Stimulated activated CD8-positive, alpha-beta memory T cell treated with anti-CD3 and anti-CD28 coated beads, Interleukin-2, amount 100 ng/mL, for 48 hours (primary cell): ENCODE results near the gene ABHD17B.
A peak's percentile ranks its signal among the peaks of the same experiment; 100 is the strongest.
"Not testable (repeated sequence)": the region's sequence is repeated elsewhere in the genome, so short reads cannot be mapped to it uniquely, and the experiment has no call there.

Experiments
- DNase-seq, 2 donors: peaks; one replicate each; pipeline ENCODE4 v3.0.0-alpha.2; 2020; ENCODE audit warnings: low read depth in 2 of 2

Gene ABHD17B

GRCh38 chr9:71916834-71917534 is 6.0 kb upstream of the ABHD17B start:
- no peak for DNase-seq

- no peak for DNase-seq
Observed at GRCh38 chr9:71915495-71915894, 4.5 kb upstream of the ABHD17B start.

- DNase-seq: no peak
Observed at GRCh38 chr9:71911908-71912335, 929 bp upstream of the ABHD17B start.

- DNase-seq: peak in 1 of 2 donors; percentile 5
Observed at GRCh38 chr9:71910650-71911060, 338 bp downstream of the ABHD17B start.

GRCh38 chr9:71909887-71910649 is 925 bp downstream of the ABHD17B start:
- DNase-seq: peak; percentile 18 to 43

- no peak for DNase-seq
Observed at GRCh38 chr9:71908825-71909224, 2.2 kb downstream of the ABHD17B start.

GRCh38 chr9:71904076-71904475 is 6.9 kb downstream of the ABHD17B start:
- no peak for DNase-seq

- DNase-seq: no peak
Observed at GRCh38 chr9:71901695-71902597, 9.0 kb downstream of the ABHD17B start.

GRCh38 chr9:71898756-71899155 is 12.2 kb downstream of the ABHD17B start:
- DNase-seq: not testable (repeated sequence)

GRCh38 chr9:71897577-71897976 is 13.4 kb downstream of the ABHD17B start:
- no peak for DNase-seq

- no peak for DNase-seq
Observed at GRCh38 chr9:71896761-71897160, 14.2 kb downstream of the ABHD17B start.

GRCh38 chr9:71895955-71896354 is 15.0 kb downstream of the ABHD17B start:
- no peak for DNase-seq

- DNase-seq: no peak
Observed at GRCh38 chr9:71895117-71895516, 15.9 kb downstream of the ABHD17B start.

- DNase-seq: no peak
Observed at GRCh38 chr9:71891557-71892189, 19.3 kb downstream of the ABHD17B start.

- no peak for DNase-seq
Observed at GRCh38 chr9:71890042-71890679, 20.8 kb downstream of the ABHD17B start.

- no peak for DNase-seq
Observed at GRCh38 chr9:71887362-71887761, 23.6 kb downstream of the ABHD17B start.

GRCh38 chr9:71886541-71886940 is 24.5 kb downstream of the ABHD17B start:
- no peak for DNase-seq

- DNase-seq: no peak
Observed at GRCh38 chr9:71886015-71886414, 25.0 kb downstream of the ABHD17B start.

- DNase-seq: no peak
Observed at GRCh38 chr9:71885467-71885866, 25.5 kb downstream of the ABHD17B start.

GRCh38 chr9:71884005-71884404 is 27.0 kb downstream of the ABHD17B start:
- no peak for DNase-seq

GRCh38 chr9:71879644-71880174 is 31.3 kb downstream of the ABHD17B start:
- no peak for DNase-seq
